Mesodermal cell (in vitro differentiated cells): ENCODE data around the gene DDT.
"Not testable (repeated sequence)": the region's sequence is repeated elsewhere in the genome, so short reads cannot be mapped to it uniquely, and the experiment has no call there.

Source experiments
- H3K27ac ChIP-seq: 2 replicates; pipeline ENCODE4 v1.7.0; 2013; ENCODE audit warnings: mild to moderate bottlenecking, low read depth, low read length, moderate library complexity; ENCODE audit not compliant: severe bottlenecking
- H3K36me3 ChIP-seq: 2 replicates; pipeline ENCODE4 v1.7.1; 2013; ENCODE audit warnings: mild to moderate bottlenecking, low read length, moderate library complexity; ENCODE audit not compliant: control insufficient read depth, insufficient read depth
- H3K4me1 ChIP-seq: one replicate; pipeline ENCODE4 v1.7.1; 2013; ENCODE audit warnings: mild to moderate bottlenecking, low read length; ENCODE audit not compliant: insufficient read depth, control insufficient read depth, poor library complexity, severe bottlenecking
- H3K4me3 ChIP-seq: 2 replicates; pipeline ENCODE4 v1.7.0; 2013; ENCODE audit warnings: low read length, control low read depth, mild to moderate bottlenecking; ENCODE audit not compliant: insufficient read depth, poor library complexity, severe bottlenecking; ENCODE audit errors: extremely low read depth
- H3K9me3 ChIP-seq: 2 replicates; pipeline ENCODE4 v1.7.1; 2013; ENCODE audit warnings: mild to moderate bottlenecking, low read length, moderate library complexity; ENCODE audit not compliant: control insufficient read depth
- WGBS, 2 experiments: methylation state at CpG; one replicate each; pipeline ENCODE4 v1.1.5; 2013; ENCODE audit warnings: missing lambda C conversion rate in 2 of 2; ENCODE audit not compliant: insufficient coverage in 2 of 2; 5-methylcytosine and 5-hydroxymethylcytosine counted together

The DDT gene

GRCh38 chr22:23970201-23970641 lies 4.0 kb downstream of the DDT start:
- Histone ChIP-seq H3K4me3 (no peak overlapping the region), H3K36me3 (peaks cover 31% of the 10 kb centered on the region), H3K4me1 (no peaks in the 10 kb centered on the region), H3K9me3 (no peaks in the 10 kb centered on the region), H3K27ac (no peak overlapping the region)
- WGBS, 2 experiments, result 93 to 96% methylated on average over 5 of the region's 5 CpGs

GRCh38 chr22:23969071-23969470 lies 5.2 kb downstream of the DDT start:
- Histone ChIP-seq H3K9me3 (no peaks in the 10 kb centered on the region), H3K4me3 (no peak overlapping the region), H3K4me1 (no peaks in the 10 kb centered on the region), H3K36me3 (peaks cover 31% of the 10 kb centered on the region), H3K27ac (no peak overlapping the region)
- whole genome bisulfite sequencing, 2 experiments, result 96 to 100% methylated on average over 3 of the region's 3 CpGs

GRCh38 chr22:23966568-23966967 lies 7.7 kb downstream of the DDT start, which contains the start of gene DDTL:
TSS of gene DDTL (plus strand) at chr22:23966888. CDS start at chr22:23966915, 27 bp downstream.
- no CpG with 5 or more reads among the region's 30 CpGs for WGBS, 2 experiments
- H3K9me3 ChIP-seq, H3K4me1 ChIP-seq, H3K27ac ChIP-seq, H3K4me3 ChIP-seq: not testable (repeated sequence)
- peaks cover 26% of the 10 kb centered on the region for H3K36me3 ChIP-seq

- H3K9me3 ChIP-seq, H3K4me3 ChIP-seq, H3K4me1 ChIP-seq, H3K27ac ChIP-seq: not testable (repeated sequence)
- peaks cover 21% of the 10 kb centered on the region for H3K36me3 ChIP-seq
- no CpG with 5 or more reads among the region's 18 CpGs for WGBS, 2 experiments
These were observed 8.1 kb downstream of the DDT start for GRCh38 chr22:23966094-23966493.

- not testable (repeated sequence) for H3K9me3 ChIP-seq, H3K4me1 ChIP-seq, H3K27ac ChIP-seq, H3K36me3 ChIP-seq, H3K4me3 ChIP-seq
- WGBS, 2 experiments, result no CpG with 5 or more reads among the region's 43 CpGs
These were observed 13.0 kb downstream of the DDT start, which contains the start of gene GSTT2B for GRCh38 chr22:23961084-23961771. TSS of gene GSTT2B (minus strand) at chr22:23961195. CDS start at chr22:23961131, 64 bp downstream.

GRCh38 chr22:23956301-23956900 lies 17.8 kb downstream of the DDT start:
- not testable (repeated sequence) for H3K27ac ChIP-seq, H3K4me3 ChIP-seq, H3K36me3 ChIP-seq, H3K4me1 ChIP-seq, H3K9me3 ChIP-seq
- 4 to 24% methylated on average over 5 of the region's 12 CpGs for WGBS, 2 experiments

GRCh38 chr22:23955886-23956285 lies 18.4 kb downstream of the DDT start:
- not testable (repeated sequence) for H3K4me3 ChIP-seq, H3K9me3 ChIP-seq, H3K4me1 ChIP-seq, H3K27ac ChIP-seq, H3K36me3 ChIP-seq
- 33 to 40% methylated on average over 1 to 2 of the region's 8 CpGs for WGBS, 2 experiments

GRCh38 chr22:23954991-23955305 lies 19.3 kb downstream of the DDT start:
- 74 to 83% methylated on average over 2 to 3 of the region's 6 CpGs for WGBS, 2 experiments

GRCh38 chr22:23954193-23954990 lies 19.8 kb downstream of the DDT start:
- 78 to 85% methylated on average over 8 of the region's 8 CpGs for WGBS, 2 experiments
- H3K4me1 ChIP-seq, result not testable (repeated sequence)

More at GRCh38 chr22:23954991-23955305, 19.3 kb downstream of the DDT start:
- H3K9me3 ChIP-seq, H3K4me1 ChIP-seq, H3K27ac ChIP-seq, H3K36me3 ChIP-seq, H3K4me3 ChIP-seq: not testable (repeated sequence)

GRCh38 chr22:23953485-23953884 lies 20.8 kb downstream of the DDT start:
- H3K27ac ChIP-seq, H3K4me3 ChIP-seq, H3K36me3 ChIP-seq, H3K4me1 ChIP-seq, H3K9me3 ChIP-seq: not testable (repeated sequence)
- WGBS, 2 experiments, result 80% methylated on average over 1 of the region's 4 CpGs; no CpG with 5 or more reads in 1 of the 2 experiments

More at GRCh38 chr22:23954193-23954990, 19.8 kb downstream of the DDT start:
- not testable (repeated sequence) for H3K36me3 ChIP-seq, H3K27ac ChIP-seq, H3K4me3 ChIP-seq, H3K9me3 ChIP-seq
